ENCODE measurements around the gene TMEM235. TPM values are rescaled to one million over a fixed set of nuclear protein-coding genes. Genes with fewer than 3 reads are reported as not detected.
A peak's percentile ranks its signal among the peaks of the same experiment; 100 is the strongest.

The TMEM235 gene
- total and polyA plus RNA-seq, 9 of the 15 experiments (the other 6 are each of a cell fraction or from before 2014, with no cell fraction given) = not detected

DNA sequence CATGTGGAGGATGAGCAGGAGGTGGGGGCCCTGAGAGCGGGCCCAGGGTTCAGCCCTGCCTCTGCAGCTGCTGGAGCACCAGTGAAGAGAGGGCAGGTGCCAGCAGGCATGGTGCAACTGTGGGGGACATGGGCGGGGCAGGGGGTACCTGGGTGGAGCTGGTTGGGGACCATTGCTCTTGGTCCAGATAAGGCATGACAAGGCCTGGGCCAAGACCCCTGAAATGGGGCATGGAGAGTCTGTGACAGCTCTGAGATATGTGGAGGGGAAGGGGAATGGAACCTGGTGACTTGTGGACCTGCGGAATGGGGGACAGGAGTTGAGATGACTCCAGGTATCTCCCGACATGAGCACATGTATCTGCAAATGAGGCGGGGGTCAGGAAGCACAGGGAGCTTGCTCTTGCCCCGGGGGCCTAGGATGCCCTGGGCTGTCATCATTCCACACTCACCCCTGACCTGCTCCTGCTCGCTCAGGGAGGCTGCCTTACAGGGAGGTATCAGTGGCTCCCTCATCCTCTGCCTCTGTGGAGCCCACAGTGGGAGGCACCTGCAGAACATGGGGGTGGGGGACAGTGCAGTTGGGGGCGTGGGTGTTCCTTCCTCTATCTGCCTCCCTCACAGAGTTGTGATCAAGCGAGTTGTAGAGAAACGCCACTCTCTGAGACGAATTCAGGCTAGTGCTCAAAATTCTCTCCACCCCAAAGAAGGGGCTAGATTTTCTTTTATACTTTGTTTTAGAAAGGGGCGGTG lies 40.2 kb downstream of the TMEM235 start:
- peaks cover 23% of the 10 kb centered on the region for H3K79me2 ChIP-seq (ENCODE audit: control insufficient read depth, insufficient read depth, low read length)
- peak overlapping the region; percentile 68 for H3K4me2 ChIP-seq (ENCODE audit: insufficient read depth, low read length)
- in situ Hi-C loops (cut with MboI) (no loop called here), intact Hi-C loops (cut with micrococcal nuclease) (no loop called here)
- H3K4me1 ChIP-seq (replicated peaks in 1 of 2; ENCODE audit: control insufficient read depth in 2 of 2, insufficient read depth in 2 of 2, low read length in 2 of 2) = peaks cover 65 to 68% of the 10 kb centered on the region in 2 experiments
- H3K9me3 ChIP-seq (replicated peaks; ENCODE audit: control insufficient read depth, insufficient read depth, low read depth, low read length) = peaks cover 6% of the 10 kb centered on the region
- POLR2A ChIA-PET = interaction anchor here (0.7 to 1.6 kb wide), 4 partner anchors 9 to 99 kb away, joined by 3 to 7 read pairs (median 4); no protein-coding TSS in a partner anchor
- peak overlapping the region; percentile 48 to 67 for H3K9ac ChIP-seq (ENCODE audit: insufficient read depth in 1 of 2, low read depth in 2 of 2, low read length in 2 of 2)
- no peaks in the 10 kb centered on the region for H4K20me1 ChIP-seq (replicated peaks; ENCODE audit: control insufficient read depth, insufficient read depth, low read length)
- H3K4me3 ChIP-seq = no peak overlapping the region
- ATAC-seq (peak; percentile 54), FAIRE-seq (no peak), DNase-seq (ENCODE audit: extremely low read depth in 1 of 4, low spot score in 3 of 4) (peak; percentile 70 to 82 (median 72))
- H2AFZ ChIP-seq (ENCODE audit: low read depth, low read length) = no peak overlapping the region
- BruUV-seq (replicated peaks) = no TSS peak
- TF ChIP-seq ZNF830 (CRISPR knock-in tag; IDR thresholded peaks at IDR 0.05) (no peak), ZNF354B (CRISPR knock-in tag; IDR thresholded peaks at IDR 0.05) (no peak), ETV1 (tag; conservative IDR thresholded peaks at IDR 0.05; ENCODE audit: low read depth) (no peak), ZBTB7A (IDR thresholded peaks at IDR 0.05; ENCODE audit: borderline replicate concordance, control insufficient read depth, low read depth, low read length) (peak; percentile 0; the same call in 1 of the 2 replicates), NFRKB (IDR thresholded peaks at IDR 0.05; ENCODE audit: low read depth) (0 out of 2 replicates have a peak, but pooled peaks have one; percentile 29), EGR1 (conservative IDR thresholded peaks at IDR 0.05) (peak; percentile 90), MECOM (CRISPR knock-in tag; IDR thresholded peaks at IDR 0.05) (0 out of 2 replicates have a peak, but pooled peaks have one; percentile 16), GTF2E2 (tag; IDR thresholded peaks at IDR 0.05) (0 out of 2 replicates have a peak, but pooled peaks have one; percentile 1), THRAP3 (IDR thresholded peaks at IDR 0.05; ENCODE audit: borderline replicate concordance) (no peak), ZNF133 (CRISPR knock-in tag; IDR thresholded peaks at IDR 0.05) (no peak), KHSRP (IDR thresholded peaks at IDR 0.05) (no peak), POLR2G (IDR thresholded peaks at IDR 0.05; ENCODE audit: low read depth, low read length) (peak; percentile 53; the same call in 1 of the 2 replicates), ZNF77 (CRISPR knock-in tag; IDR thresholded peaks at IDR 0.05) (0 out of 2 replicates have a peak, but pooled peaks have one; percentile 41), FOS (IDR thresholded peaks at IDR 0.05; ENCODE audit: extremely low read depth, insufficient read length) (no peak), NCOA2 (IDR thresholded peaks at IDR 0.05; ENCODE audit: partially characterized antibody in 2 of 2) (no peak)
- TF ChIP-seq, protein P1, sequence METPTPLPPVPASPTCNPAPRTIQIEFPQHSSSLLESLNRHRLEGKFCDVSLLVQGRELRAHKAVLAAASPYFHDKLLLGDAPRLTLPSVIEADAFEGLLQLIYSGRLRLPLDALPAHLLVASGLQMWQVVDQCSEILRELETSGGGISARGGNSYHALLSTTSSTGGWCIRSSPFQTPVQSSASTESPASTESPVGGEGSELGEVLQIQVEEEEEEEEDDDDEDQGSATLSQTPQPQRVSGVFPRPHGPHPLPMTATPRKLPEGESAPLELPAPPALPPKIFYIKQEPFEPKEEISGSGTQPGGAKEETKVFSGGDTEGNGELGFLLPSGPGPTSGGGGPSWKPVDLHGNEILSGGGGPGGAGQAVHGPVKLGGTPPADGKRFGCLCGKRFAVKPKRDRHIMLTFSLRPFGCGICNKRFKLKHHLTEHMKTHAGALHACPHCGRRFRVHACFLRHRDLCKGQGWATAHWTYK (CRISPR knock-in tag; IDR thresholded peaks at IDR 0.05) = no peak
- TF ChIP-seq, protein P2, sequence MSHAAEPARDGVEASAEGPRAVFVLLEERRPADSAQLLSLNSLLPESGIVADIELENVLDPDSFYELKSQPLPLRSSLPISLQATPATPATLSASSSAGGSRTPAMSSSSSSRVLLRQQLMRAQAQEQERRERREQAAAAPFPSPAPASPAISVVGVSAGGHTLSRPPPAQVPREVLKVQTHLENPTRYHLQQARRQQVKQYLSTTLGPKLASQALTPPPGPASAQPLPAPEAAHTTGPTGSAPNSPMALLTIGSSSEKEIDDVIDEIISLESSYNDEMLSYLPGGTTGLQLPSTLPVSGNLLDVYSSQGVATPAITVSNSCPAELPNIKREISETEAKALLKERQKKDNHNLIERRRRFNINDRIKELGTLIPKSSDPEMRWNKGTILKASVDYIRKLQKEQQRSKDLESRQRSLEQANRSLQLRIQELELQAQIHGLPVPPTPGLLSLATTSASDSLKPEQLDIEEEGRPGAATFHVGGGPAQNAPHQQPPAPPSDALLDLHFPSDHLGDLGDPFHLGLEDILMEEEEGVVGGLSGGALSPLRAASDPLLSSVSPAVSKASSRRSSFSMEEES (CRISPR knock-in tag; IDR thresholded peaks at IDR 0.05) = no peak
- TF ChIP-seq, protein P3, sequence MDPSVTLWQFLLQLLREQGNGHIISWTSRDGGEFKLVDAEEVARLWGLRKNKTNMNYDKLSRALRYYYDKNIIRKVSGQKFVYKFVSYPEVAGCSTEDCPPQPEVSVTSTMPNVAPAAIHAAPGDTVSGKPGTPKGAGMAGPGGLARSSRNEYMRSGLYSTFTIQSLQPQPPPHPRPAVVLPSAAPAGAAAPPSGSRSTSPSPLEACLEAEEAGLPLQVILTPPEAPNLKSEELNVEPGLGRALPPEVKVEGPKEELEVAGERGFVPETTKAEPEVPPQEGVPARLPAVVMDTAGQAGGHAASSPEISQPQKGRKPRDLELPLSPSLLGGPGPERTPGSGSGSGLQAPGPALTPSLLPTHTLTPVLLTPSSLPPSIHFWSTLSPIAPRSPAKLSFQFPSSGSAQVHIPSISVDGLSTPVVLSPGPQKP (CRISPR knock-in tag; IDR thresholded peaks at IDR 0.05) = 0 out of 2 replicates have a peak, but pooled peaks have one; percentile 59
- H3K27me3 ChIP-seq (ENCODE audit: control insufficient read depth in 2 of 2, insufficient read depth in 2 of 2, low read length in 2 of 2) = no peaks in the 10 kb centered on the region
- WGBS (ENCODE audit: insufficient coverage, low coverage, missing lambda C conversion rate) = 12% methylated on average over 10 of the region's 12 CpGs
- peaks cover 15% of the 10 kb centered on the region for H3K36me3 ChIP-seq (ENCODE audit: control insufficient read depth, insufficient read depth, low read length)
- CTCF ChIA-PET (ENCODE audit: low intra/inter-chr PET ratio) = no interaction called here
- H3K9me1 ChIP-seq (ENCODE audit: control insufficient read depth, insufficient read depth, low read length) = no peaks in the 10 kb centered on the region
- H3K27ac ChIP-seq (ENCODE audit: extremely low read depth, low read depth, low read length) = peak overlapping the region; percentile 70
